HEK293 (cell line): ENCODE measurements around the gene SERTAD1.
"Not testable (repeated sequence)": the region's sequence is repeated elsewhere in the genome, so short reads cannot be mapped to it uniquely, and the experiment has no call there.

Source experiments
- HOXD13 ChIP-seq: sonication (generic); formaldehyde crosslinking; IDR thresholded peaks from 2 replicates; pipeline ENCODE4 v1.8.0; 2022; ENCODE audit warnings: missing genetic modification reagents, borderline replicate concordance
- KLF1 ChIP-seq: fragments of 450-650 bp; formaldehyde crosslinking; IDR thresholded peaks from 2 replicates; pipeline ENCODE4 v1.5.1; 2016; ENCODE audit warnings: missing biosample characterization, missing genetic modification characterization
- KLF7 ChIP-seq: fragments of 450-650 bp; formaldehyde crosslinking; IDR thresholded peaks from 2 replicates; pipeline ENCODE4 v1.5.1; 2016; ENCODE audit warnings: missing biosample characterization, missing genetic modification characterization, borderline replicate concordance
- TCF7L2 ChIP-seq: IDR thresholded peaks from 2 replicates; pipeline ENCODE4 v1.6.1; 2011; ENCODE audit warnings: low read depth, mild to moderate bottlenecking, inconsistent platforms, low read length, moderate library complexity, borderline replicate concordance
- ZBTB11 ChIP-seq: fragments of 450-650 bp; formaldehyde crosslinking; conservative IDR thresholded peaks from 2 replicates; pipeline ENCODE4 v1.5.1; 2016; ENCODE audit warnings: low read depth, missing biosample characterization, missing genetic modification characterization
- ZNF132 ChIP-seq: fragments of 450-650 bp; formaldehyde crosslinking; IDR thresholded peaks from 2 replicates; pipeline ENCODE4 v1.5.1; 2017; ENCODE audit warnings: missing biosample characterization, missing genetic modification characterization, borderline replicate concordance
- ZNF350 ChIP-seq: fragments of 450-650 bp; formaldehyde crosslinking; IDR thresholded peaks from 2 replicates; pipeline ENCODE4 v1.5.0; 2017; ENCODE audit warnings: missing biosample characterization, mild to moderate bottlenecking, missing genetic modification characterization
- ZNF416 ChIP-seq: fragments of 450-650 bp; formaldehyde crosslinking; IDR thresholded peaks from 2 replicates; pipeline ENCODE4 v1.5.1; 2016; ENCODE audit warnings: missing biosample characterization, missing genetic modification characterization
- ZNF510 ChIP-seq: fragments of 450-650 bp; formaldehyde crosslinking; IDR thresholded peaks from 2 replicates; pipeline ENCODE4 v1.5.1; 2018; ENCODE audit warnings: mild to moderate bottlenecking, missing genetic modification characterization, missing biosample characterization; ENCODE audit not compliant: insufficient replicate concordance
- ZNF513 ChIP-seq: fragments of 450-650 bp; IDR thresholded peaks from 2 replicates; pipeline ENCODE4 v1.5.1; 2018; ENCODE audit warnings: missing biosample characterization, missing genetic modification characterization
- TF ChIP-seq, protein P1 (sequence below): fragments of 450-650 bp; formaldehyde crosslinking; IDR thresholded peaks from 2 replicates; pipeline ENCODE4 v1.5.1; 2016; ENCODE audit warnings: missing biosample characterization, missing genetic modification characterization

- TF ChIP-seq, protein P1, sequence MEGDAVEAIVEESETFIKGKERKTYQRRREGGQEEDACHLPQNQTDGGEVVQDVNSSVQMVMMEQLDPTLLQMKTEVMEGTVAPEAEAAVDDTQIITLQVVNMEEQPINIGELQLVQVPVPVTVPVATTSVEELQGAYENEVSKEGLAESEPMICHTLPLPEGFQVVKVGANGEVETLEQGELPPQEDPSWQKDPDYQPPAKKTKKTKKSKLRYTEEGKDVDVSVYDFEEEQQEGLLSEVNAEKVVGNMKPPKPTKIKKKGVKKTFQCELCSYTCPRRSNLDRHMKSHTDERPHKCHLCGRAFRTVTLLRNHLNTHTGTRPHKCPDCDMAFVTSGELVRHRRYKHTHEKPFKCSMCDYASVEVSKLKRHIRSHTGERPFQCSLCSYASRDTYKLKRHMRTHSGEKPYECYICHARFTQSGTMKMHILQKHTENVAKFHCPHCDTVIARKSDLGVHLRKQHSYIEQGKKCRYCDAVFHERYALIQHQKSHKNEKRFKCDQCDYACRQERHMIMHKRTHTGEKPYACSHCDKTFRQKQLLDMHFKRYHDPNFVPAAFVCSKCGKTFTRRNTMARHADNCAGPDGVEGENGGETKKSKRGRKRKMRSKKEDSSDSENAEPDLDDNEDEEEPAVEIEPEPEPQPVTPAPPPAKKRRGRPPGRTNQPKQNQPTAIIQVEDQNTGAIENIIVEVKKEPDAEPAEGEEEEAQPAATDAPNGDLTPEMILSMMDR (tag by site-specific recombination), result not testable (repeated sequence)
- not testable (repeated sequence) for TF ChIP-seq ZBTB11 (tag by site-specific recombination); ZNF416 (tag by site-specific recombination); KLF7 (tag by site-specific recombination); TCF7L2; ZNF510 (tag by site-specific recombination); ZNF350 (tag by site-specific recombination); ZNF513 (tag by site-specific recombination); KLF1; ZNF132; HOXD13 (CRISPR knock-in tag)
Observed at GRCh38 chr19:40428197-40428596, 2.4 kb upstream of the SERTAD1 start.
